H9 (cell line): Measurements from ENCODE around the gene STAMBP. TPM values are rescaled to one million over a fixed set of nuclear protein-coding genes. Genes with fewer than 3 reads are reported as not detected.

Experiments used
- DNase-seq: peaks from one replicate; pipeline ENCODE4 v3.0.0-alpha.2; 2017
- H2AFZ ChIP-seq: one replicate; pipeline ENCODE4 v1.6.1; 2013; ENCODE audit warnings: mild to moderate bottlenecking, low read length, control low read depth, moderate library complexity
- H2AK5ac ChIP-seq: 2 replicates; pipeline ENCODE4 v1.6.1; 2013; ENCODE audit warnings: low read length, control low read depth, mixed read lengths; ENCODE audit not compliant: insufficient read length
- H2BK120ac ChIP-seq: one replicate; pipeline ENCODE4 v1.6.1; 2013; ENCODE audit warnings: low read depth, mild to moderate bottlenecking, low read length, control low read depth, inconsistent platforms; ENCODE audit not compliant: poor library complexity, severe bottlenecking
- H2BK12ac ChIP-seq: 2 replicates; pipeline ENCODE4 v1.6.1; 2013; ENCODE audit warnings: low read length, control low read depth, mixed read lengths, low read depth; ENCODE audit not compliant: insufficient read length
- H2BK15ac ChIP-seq: 2 replicates; pipeline ENCODE4 v1.6.1; 2013; ENCODE audit warnings: low read depth, low read length, control low read depth
- H2BK20ac ChIP-seq: one replicate; pipeline ENCODE4 v1.6.1; 2013; ENCODE audit warnings: low read depth, mild to moderate bottlenecking, low read length, control low read depth, inconsistent platforms; ENCODE audit not compliant: poor library complexity, severe bottlenecking
- H2BK5ac ChIP-seq: 2 replicates; pipeline ENCODE4 v1.6.1; 2013; ENCODE audit warnings: low read length, control low read depth, mixed read lengths; ENCODE audit not compliant: insufficient read length
- H3K14ac ChIP-seq: 2 replicates; pipeline ENCODE4 v1.6.1; 2013; ENCODE audit warnings: low read length, control low read depth; ENCODE audit not compliant: insufficient read depth
- H3K18ac ChIP-seq: 2 replicates; pipeline ENCODE4 v1.6.1; 2013; ENCODE audit warnings: low read depth, mild to moderate bottlenecking, mixed read lengths, low read length, control low read depth; ENCODE audit not compliant: insufficient read length
- H3K23ac ChIP-seq: 2 replicates; pipeline ENCODE4 v1.6.1; 2013; ENCODE audit warnings: low read length, control low read depth, mixed read lengths, low read depth; ENCODE audit not compliant: insufficient read length
- H3K23me2 ChIP-seq: 2 replicates; pipeline ENCODE4 v1.6.1; 2013; ENCODE audit warnings: low read depth, mild to moderate bottlenecking, mixed read lengths, low read length, control low read depth; ENCODE audit not compliant: insufficient read length, poor library complexity, severe bottlenecking
- H3K27ac ChIP-seq: 2 replicates; pipeline ENCODE4 v1.5.1; 2013; ENCODE audit warnings: low read length, control low read depth, mixed read lengths, low read depth; ENCODE audit not compliant: insufficient read length
- H3K27me3 ChIP-seq: 2 replicates; pipeline ENCODE4 v1.6.1; 2013; ENCODE audit warnings: low read length, control low read depth, inconsistent platforms; ENCODE audit not compliant: insufficient read depth
- H3K4ac ChIP-seq: 2 replicates; pipeline ENCODE4 v1.6.1; 2013; ENCODE audit warnings: low read depth, mild to moderate bottlenecking, control low read depth, inconsistent platforms, low read length, moderate library complexity
- H3K4me1 ChIP-seq: 2 replicates; pipeline ENCODE4 v1.6.1; 2013; ENCODE audit warnings: low read length, control low read depth, inconsistent platforms; ENCODE audit not compliant: insufficient read depth
- H3K4me2 ChIP-seq: 2 replicates; pipeline ENCODE4 v1.6.1; 2013; ENCODE audit warnings: low read length, control low read depth, mixed read lengths; ENCODE audit not compliant: insufficient read length, insufficient read depth
- H3K56ac ChIP-seq: 2 replicates; pipeline ENCODE4 v1.6.1; 2013; ENCODE audit warnings: low read depth, mild to moderate bottlenecking, mixed read lengths, low read length, control low read depth; ENCODE audit not compliant: insufficient read length
- H3K79me1 ChIP-seq: 2 replicates; pipeline ENCODE4 v1.6.1; 2013; ENCODE audit warnings: low read depth, mild to moderate bottlenecking, moderate library complexity, low read length, control low read depth, inconsistent platforms; ENCODE audit not compliant: insufficient read depth, poor library complexity, severe bottlenecking
- H3K79me2 ChIP-seq: 2 replicates; pipeline ENCODE4 v1.6.1; 2013; ENCODE audit warnings: low read length, control low read depth, inconsistent platforms; ENCODE audit not compliant: insufficient read depth
- H3K9ac ChIP-seq: 2 replicates; pipeline ENCODE4 v1.6.1; 2013; ENCODE audit warnings: low read length, control low read depth, mixed read lengths; ENCODE audit not compliant: insufficient read length; ENCODE audit errors: extremely low read depth
- H3K9me3 ChIP-seq: one replicate; pipeline ENCODE4 v1.6.1; 2013; ENCODE audit warnings: low read depth, low read length, inconsistent platforms; ENCODE audit not compliant: control insufficient read depth
- H3T11ph ChIP-seq: one replicate; pipeline ENCODE4 v1.6.1; 2013; ENCODE audit warnings: mild to moderate bottlenecking, low read length, control low read depth, inconsistent platforms
- H4K20me1 ChIP-seq: one replicate; pipeline ENCODE4 v1.6.1; 2013; ENCODE audit not compliant: control insufficient read depth, insufficient read length, insufficient read depth
- H4K5ac ChIP-seq: 2 replicates; pipeline ENCODE4 v1.6.1; 2013; ENCODE audit warnings: low read depth, mild to moderate bottlenecking, mixed read lengths, low read length, control low read depth; ENCODE audit not compliant: insufficient read length
- H4K8ac ChIP-seq: replicated peaks from 2 replicates; pipeline ENCODE4 v1.6.1; 2013; ENCODE audit warnings: low read length, control low read depth, mixed read lengths, low read depth; ENCODE audit not compliant: insufficient read length
- H4K91ac ChIP-seq: 2 replicates; pipeline ENCODE4 v1.6.1; 2013; ENCODE audit warnings: low read depth, mild to moderate bottlenecking, moderate library complexity, mixed read lengths, low read length, control low read depth; ENCODE audit not compliant: insufficient read length
- H3K27ac Mint-ChIP-seq, 3 experiments: 2 replicates in 2 of 3; 3 replicates in 1 of 3; pipeline ENCODE4 v1.8.0; 2020 to 2021; ENCODE audit warnings: mixed read lengths in 3 of 3, mild to moderate bottlenecking in 1 of 3, moderate library complexity in 1 of 3
- H3K27me3 Mint-ChIP-seq: 2 replicates; pipeline ENCODE4 v1.8.0; 2021; ENCODE audit warnings: low read depth, mild to moderate bottlenecking, moderate library complexity, mixed read lengths
- H3K36me3 Mint-ChIP-seq, 3 experiments: 2 replicates in 2 of 3; 3 replicates in 1 of 3; pipeline ENCODE4 v1.8.0; 2020 to 2021; ENCODE audit warnings: low read depth in 3 of 3, mixed read lengths in 3 of 3; ENCODE audit not compliant: insufficient read depth in 1 of 3
- H3K4me1 Mint-ChIP-seq, 2 experiments: 2 replicates each; pipeline ENCODE4 v1.8.0; 2020; ENCODE audit warnings: mixed read lengths in 2 of 2
- H3K4me3 Mint-ChIP-seq, 2 experiments: 2 replicates in 1 of 2; 3 replicates in 1 of 2; pipeline ENCODE4 v1.8.0; 2020 to 2021; ENCODE audit warnings: mild to moderate bottlenecking in 2 of 2, mixed read lengths in 2 of 2, moderate library complexity in 1 of 2
- H3K9me3 Mint-ChIP-seq, 2 experiments: 2 replicates in 1 of 2; 3 replicates in 1 of 2; pipeline ENCODE4 v1.8.0; 2020; ENCODE audit warnings: mild to moderate bottlenecking in 2 of 2, mixed read lengths in 2 of 2, moderate library complexity in 1 of 2
- CTCF ChIP-seq: fragments of 200-600 bp; sonication (generic); conservative IDR thresholded peaks from 3 replicates; pipeline ENCODE4 v1.8.0; 2021; ENCODE audit warnings: antibody characterized with exemption, mild to moderate bottlenecking
- WGBS: extraction: QIAGEN DNeasy Blood & Tissue Kit; methylation state at CpG from one replicate; pipeline ENCODE4 v1.1.7; 2013; ENCODE audit warnings: missing lambda C conversion rate, low lambda C conversion rate, mixed read lengths; ENCODE audit not compliant: insufficient read length; ENCODE audit errors: extremely low coverage; 5-methylcytosine and 5-hydroxymethylcytosine counted together
- total RNA-seq: library from RNA; stranded (reverse); gene quantifications from 2 replicates; pipeline ENCODE4 v1.2.1, GENCODE V29; 2021

The STAMBP gene
- total RNA-seq, 1 experiment from 2014 or later: 45.5 TPM

GRCh38 chr2:73899801-73900336, 71.1 kb downstream of the STAMBP start:
- H3K27me3 Mint-ChIP-seq: peaks cover 8% of the 10 kb centered on the region
- Histone ChIP-seq H3K9ac (no peak overlapping the region), H2BK20ac (no peak overlapping the region), H4K20me1 (no peaks in the 10 kb centered on the region), H3K18ac (no peak overlapping the region), H3T11ph (no peak overlapping the region), H2AK5ac (no peak overlapping the region), H3K14ac (no peak overlapping the region), H2BK120ac (no peak overlapping the region), H4K91ac (no peak overlapping the region), H2BK15ac (no peak overlapping the region), H3K79me1 (no peaks in the 10 kb centered on the region), H4K8ac (no peak overlapping the region), H3K4me2 (no peak overlapping the region), H2BK12ac (no peak overlapping the region), H3K27ac (no peak overlapping the region), H3K27me3 (no peaks in the 10 kb centered on the region), H4K5ac (no peak overlapping the region), H2BK5ac (no peak overlapping the region), H3K4ac (no peak overlapping the region), H3K9me3 (no peaks in the 10 kb centered on the region), H3K79me2 (no peaks in the 10 kb centered on the region), H3K23ac (no peak overlapping the region), H2AFZ (no peak overlapping the region), H3K4me1 (no peaks in the 10 kb centered on the region), H3K23me2 (no peaks in the 10 kb centered on the region), H3K56ac (no peak overlapping the region)
- WGBS: no CpG with 5 or more reads among the region's 8 CpGs
- peaks cover 4 to 6% of the 10 kb centered on the region in 2 experiments; a peak in 1 of 4 replicates for H3K4me1 Mint-ChIP-seq
- DNase-seq: no peak
- H3K36me3 Mint-ChIP-seq: no peaks in the 10 kb centered on the region; a peak in 1 of 7 replicates
- H3K9me3 Mint-ChIP-seq: no peaks in the 10 kb centered on the region
- H3K4me3 Mint-ChIP-seq: no peak overlapping the region
- no peak for TF ChIP-seq CTCF
- no peak overlapping the region for H3K27ac Mint-ChIP-seq
